Measurements from ENCODE around the gene FAHD2B. TPM values are rescaled to one million over a fixed set of nuclear protein-coding genes. Genes with fewer than 3 reads are reported as not detected.
"Not testable (repeated sequence)": the region's sequence is repeated elsewhere in the genome, so short reads cannot be mapped to it uniquely, and the experiment has no call there.

Gene FAHD2B
- total RNA-seq = 1 to 10 TPM in 3 of 4 donors, not detected in 1; 1.8 to 7.1 (median 4.2) TPM

GRCh38 chr2:97094772-97095611, at the start of gene FAHD2B:
Gene FAHD2B (minus strand): TSS chr2:97094882. CDS start chr2:97091706, 3,176 bp downstream.
- H3K36me3 ChIP-seq, H3K27ac ChIP-seq: not testable (repeated sequence)

GRCh38 chr2:97144016-97144415, 49.3 kb upstream of the FAHD2B start:
- WGBS, 2 donors = 72% methylated on average over 3 of the region's 3 CpGs
- not testable (repeated sequence) for H3K4me3 ChIP-seq (replicated peaks in 1 of 3)

More at GRCh38 chr2:97094772-97095611, at the start of gene FAHD2B:
- H3K4me3 ChIP-seq (replicated peaks in 1 of 3) = peak within 1 kb of the TSS in 1 of 3 donors; percentile 17
- H3K9me3 ChIP-seq; H3K27me3 ChIP-seq; intact Hi-C loops (cut with DNase I); H3K4me1 ChIP-seq: not testable (repeated sequence)
- DNase-seq = peak; percentile 75 to 79
- WGBS, 2 donors = 27 to 49% methylated on average over 3 to 7 of the region's 48 CpGs

GRCh38 chr2:97129090-97129489, 34.4 kb upstream of the FAHD2B start:
- H3K27me3 ChIP-seq; H3K9me3 ChIP-seq; H3K4me3 ChIP-seq (replicated peaks in 1 of 3); intact Hi-C loops (cut with DNase I); DNase-seq; H3K36me3 ChIP-seq; H3K27ac ChIP-seq; H3K4me1 ChIP-seq: not testable (repeated sequence)
- 96 to 97% methylated on average over 2 of the region's 2 CpGs for WGBS, 2 donors

More at GRCh38 chr2:97144016-97144415, 49.3 kb upstream of the FAHD2B start:
- H3K27me3 ChIP-seq; intact Hi-C loops (cut with DNase I); H3K4me1 ChIP-seq; H3K27ac ChIP-seq; DNase-seq; H3K36me3 ChIP-seq; H3K9me3 ChIP-seq: not testable (repeated sequence)

- H3K27me3 ChIP-seq; DNase-seq; H3K36me3 ChIP-seq; intact Hi-C loops (cut with DNase I); H3K4me1 ChIP-seq; H3K9me3 ChIP-seq: not testable (repeated sequence)
- H3K27ac ChIP-seq = peak overlapping the region; percentile 81 to 92 (median 92)
- 0 to 2% methylated on average over 5 to 7 of the region's 18 CpGs for WGBS, 2 donors
- H3K4me3 ChIP-seq (replicated peaks in 1 of 3) = peak overlapping the region in 2 of 3 donors; percentile 69 to 78
Measured at GRCh38 chr2:97113882-97114255, 19.2 kb upstream of the FAHD2B start.

GRCh38 chr2:97113050-97113881, 18.6 kb upstream of the FAHD2B start, which contains the start of gene ANKRD36:
Gene ANKRD36 (plus strand): TSS chr2:97113153. CDS start chr2:97113740, 587 bp downstream.
- TF ChIP-seq CTCF (IDR thresholded peaks at IDR 0.05) (peak in 3 of 6 experiments; percentile 56 to 66 (median 60)), POLR2A (IDR thresholded peaks at IDR 0.05) (peak in 1 of 2 donors; percentile 75)
- H3K27me3 ChIP-seq; H3K4me1 ChIP-seq; intact Hi-C loops (cut with DNase I); H3K36me3 ChIP-seq; H3K9me3 ChIP-seq: not testable (repeated sequence)
- Histone ChIP-seq H3K27ac (peak within 1 kb of the TSS; percentile 81 to 92 (median 92)), H3K4me3 (replicated peaks in 1 of 3) (peak within 1 kb of the TSS; percentile 48 to 78 (median 69))
- 0% methylated on average over 16 to 17 of the region's 74 CpGs for WGBS, 2 donors
- DNase-seq = peak; percentile 75 to 78

GRCh38 chr2:97112320-97113049, 17.8 kb upstream of the FAHD2B start:
- H3K36me3 ChIP-seq; H3K4me1 ChIP-seq; H3K27me3 ChIP-seq; intact Hi-C loops (cut with DNase I); H3K9me3 ChIP-seq: not testable (repeated sequence)
- TF ChIP-seq CTCF (IDR thresholded peaks at IDR 0.05) = peak; percentile 80 to 100 (median 98)
- Histone ChIP-seq H3K27ac (peak overlapping the region; percentile 81 to 92 (median 92)), H3K4me3 (replicated peaks in 1 of 3) (peak overlapping the region; percentile 48 to 78 (median 51))
- DNase-seq = peak; percentile 67 to 75
- WGBS, 2 donors = 0% methylated on average over 14 of the region's 44 CpGs

GRCh38 chr2:97111246-97111645, 16.6 kb upstream of the FAHD2B start:
- intact Hi-C loops (cut with DNase I) = not testable (repeated sequence)
- WGBS, 2 donors = 85 to 86% methylated on average over 9 of the region's 9 CpGs

GRCh38 chr2:97106878-97107277, 12.2 kb upstream of the FAHD2B start:
- WGBS, 2 donors = 92% methylated on average over 2 of the region's 2 CpGs
- DNase-seq; H3K4me1 ChIP-seq; H3K27me3 ChIP-seq; H3K9me3 ChIP-seq; H3K4me3 ChIP-seq (replicated peaks in 1 of 3); H3K36me3 ChIP-seq; intact Hi-C loops (cut with DNase I); H3K27ac ChIP-seq: not testable (repeated sequence)

More at GRCh38 chr2:97111246-97111645, 16.6 kb upstream of the FAHD2B start:
- H3K36me3 ChIP-seq; H3K27ac ChIP-seq; DNase-seq; H3K4me1 ChIP-seq; H3K4me3 ChIP-seq (replicated peaks in 1 of 3); H3K9me3 ChIP-seq; H3K27me3 ChIP-seq: not testable (repeated sequence)

- H3K27ac ChIP-seq; DNase-seq; H3K4me1 ChIP-seq; H3K9me3 ChIP-seq; H3K36me3 ChIP-seq; H3K27me3 ChIP-seq; H3K4me3 ChIP-seq (replicated peaks in 1 of 3); intact Hi-C loops (cut with DNase I): not testable (repeated sequence)
- 88 to 91% methylated on average over 3 of the region's 3 CpGs for WGBS, 2 donors
Measured at GRCh38 chr2:97098786-97099372, 4.2 kb upstream of the FAHD2B start.

Data from thyroid gland (tissue), 4 donors.